Mesendoderm (in vitro differentiated cells): ENCODE measurements around the gene SIGLEC14.

ENCODE experiments used
- DNase-seq: peaks from one replicate; pipeline ENCODE4 v3.0.0; 2013
- H2AK5ac ChIP-seq: 2 replicates; pipeline ENCODE4 v1.6.1; 2013; ENCODE audit warnings: low read length, inconsistent platforms
- H2BK120ac ChIP-seq: 2 replicates; pipeline ENCODE4 v1.6.1; 2013; ENCODE audit warnings: low read depth, mild to moderate bottlenecking, low read length, moderate library complexity, mixed read lengths
- H2BK15ac ChIP-seq: replicated peaks from 2 replicates; pipeline ENCODE4 v1.6.1; 2013; ENCODE audit warnings: low read depth, mild to moderate bottlenecking, moderate library complexity
- H2BK5ac ChIP-seq: 2 replicates; pipeline ENCODE4 v1.6.1; 2013; ENCODE audit warnings: low read length, inconsistent platforms
- H3K18ac ChIP-seq: 2 replicates; pipeline ENCODE4 v1.6.1; 2013; ENCODE audit warnings: mild to moderate bottlenecking, low read length, mixed read lengths
- H3K23ac ChIP-seq: one replicate; pipeline ENCODE4 v1.6.1; 2013; ENCODE audit warnings: low read length
- H3K27ac ChIP-seq: 2 replicates; pipeline ENCODE4 v1.5.1; 2013; ENCODE audit warnings: low read depth, mild to moderate bottlenecking, inconsistent platforms, low read length, moderate library complexity
- H3K27me3 ChIP-seq: 2 replicates; pipeline ENCODE4 v1.6.1; 2013; ENCODE audit warnings: low read length, control low read depth, mild to moderate bottlenecking, inconsistent platforms; ENCODE audit not compliant: insufficient read depth, poor library complexity
- H3K36me3 ChIP-seq: 2 replicates; pipeline ENCODE4 v1.6.1; 2013; ENCODE audit warnings: low read length, inconsistent platforms; ENCODE audit not compliant: control insufficient read depth, insufficient read depth
- H3K4ac ChIP-seq: one replicate; pipeline ENCODE4 v1.6.1; 2013; ENCODE audit warnings: low read depth, mild to moderate bottlenecking, low read length, moderate library complexity
- H3K4me1 ChIP-seq: 2 replicates; pipeline ENCODE4 v1.6.1; 2013; ENCODE audit warnings: low read depth, low read length, inconsistent platforms; ENCODE audit not compliant: control insufficient read depth
- H3K4me2 ChIP-seq: 2 replicates; pipeline ENCODE4 v1.6.1; 2013; ENCODE audit warnings: low read length
- H3K4me3 ChIP-seq: 2 replicates; pipeline ENCODE4 v1.5.1; 2013; ENCODE audit warnings: mild to moderate bottlenecking, low read length
- H3K56ac ChIP-seq: one replicate; pipeline ENCODE4 v1.6.1; 2013; ENCODE audit warnings: low read length
- H3K79me1 ChIP-seq: 2 replicates; pipeline ENCODE4 v1.6.1; 2013; ENCODE audit warnings: low read length, inconsistent platforms
- H3K79me2 ChIP-seq: 2 replicates; pipeline ENCODE4 v1.6.1; 2013; ENCODE audit warnings: mild to moderate bottlenecking, low read length; ENCODE audit not compliant: control insufficient read depth, insufficient read depth
- H3K9ac ChIP-seq: 2 replicates; pipeline ENCODE4 v1.6.1; 2013; ENCODE audit warnings: low read length, inconsistent platforms
- H4K5ac ChIP-seq: one replicate; pipeline ENCODE4 v1.6.1; 2013; ENCODE audit warnings: low read length
- H4K8ac ChIP-seq: one replicate; pipeline ENCODE4 v1.6.1; 2013; ENCODE audit warnings: low read depth, mild to moderate bottlenecking, control low read depth, low read length, moderate library complexity
- WGBS: extraction: QIAGEN DNeasy Blood & Tissue Kit; methylation state at CpG from one replicate; pipeline ENCODE4 v1.1.7; 2013; ENCODE audit warnings: low lambda C conversion rate, missing lambda C conversion rate; ENCODE audit not compliant: insufficient coverage; ENCODE audit errors: extremely low coverage; 5-methylcytosine and 5-hydroxymethylcytosine counted together

Gene SIGLEC14

GRCh38 chr19:51647318-51647717, 693 bp upstream of the SIGLEC14 start:
- Histone ChIP-seq H2BK5ac (no peak overlapping the region), H3K79me2 (no peaks in the 10 kb centered on the region), H4K5ac (no peak overlapping the region), H3K4ac (no peak overlapping the region), H3K79me1 (no peaks in the 10 kb centered on the region), H3K23ac (no peak overlapping the region), H4K8ac (no peak overlapping the region), H3K18ac (no peak overlapping the region), H2BK15ac (no peak overlapping the region), H3K4me3 (no peak overlapping the region), H3K4me2 (no peak overlapping the region), H3K9ac (no peak overlapping the region), H3K4me1 (no peaks in the 10 kb centered on the region), H3K27me3 (no peaks in the 10 kb centered on the region), H3K27ac (no peak overlapping the region), H3K36me3 (no peaks in the 10 kb centered on the region), H3K56ac (no peak overlapping the region), H2BK120ac (no peak overlapping the region), H2AK5ac (no peak overlapping the region)
- no CpG with 5 or more reads among the region's 6 CpGs for WGBS
- DNase-seq, result no peak

GRCh38 chr19:51644636-51645271, 1.9 kb downstream of the SIGLEC14 start:
- Histone ChIP-seq H3K36me3 (no peaks in the 10 kb centered on the region), H3K79me1 (no peaks in the 10 kb centered on the region), H3K4ac (no peak overlapping the region), H4K5ac (no peak overlapping the region), H3K4me1 (no peaks in the 10 kb centered on the region), H3K27me3 (no peaks in the 10 kb centered on the region), H3K4me2 (no peak overlapping the region), H3K4me3 (no peak overlapping the region), H3K18ac (no peak overlapping the region), H3K27ac (no peak overlapping the region), H3K56ac (no peak overlapping the region), H3K9ac (no peak overlapping the region), H2BK15ac (no peak overlapping the region), H4K8ac (no peak overlapping the region), H3K79me2 (no peaks in the 10 kb centered on the region), H2BK120ac (no peak overlapping the region), H2AK5ac (no peak overlapping the region), H3K23ac (no peak overlapping the region), H2BK5ac (no peak overlapping the region)
- DNase-seq, result no peak
- no CpG with 5 or more reads among the region's 11 CpGs for WGBS

- Histone ChIP-seq H3K79me1 (no peaks in the 10 kb centered on the region), H3K4me1 (no peaks in the 10 kb centered on the region), H2BK15ac (no peak overlapping the region), H3K56ac (no peak overlapping the region), H2BK120ac (no peak overlapping the region), H3K4me3 (no peak overlapping the region), H3K79me2 (no peaks in the 10 kb centered on the region), H4K8ac (no peak overlapping the region), H3K18ac (no peak overlapping the region), H3K36me3 (no peaks in the 10 kb centered on the region), H3K4ac (no peak overlapping the region), H3K27ac (no peak overlapping the region), H3K9ac (no peak overlapping the region), H2BK5ac (no peak overlapping the region), H3K27me3 (no peaks in the 10 kb centered on the region), H3K23ac (no peak overlapping the region), H4K5ac (no peak overlapping the region), H2AK5ac (no peak overlapping the region), H3K4me2 (no peak overlapping the region)
- no peak for DNase-seq
Observed at GRCh38 chr19:51641648-51642047, 5.0 kb downstream of the SIGLEC14 start.

GRCh38 chr19:51640386-51640785, 6.2 kb downstream of the SIGLEC14 start:
- no peak overlapping the region for H3K23ac ChIP-seq
- no peak overlapping the region for H3K18ac ChIP-seq
- DNase-seq, result no peak
- H3K56ac ChIP-seq, result no peak overlapping the region
- H2BK5ac ChIP-seq, result no peak overlapping the region
- no peak overlapping the region for H4K8ac ChIP-seq
- H3K4me1 ChIP-seq, result no peaks in the 10 kb centered on the region
- no peak overlapping the region for H2BK15ac ChIP-seq
- H3K27me3 ChIP-seq, result no peaks in the 10 kb centered on the region
- no CpG with 5 or more reads among the region's 3 CpGs for WGBS
- no peaks in the 10 kb centered on the region for H3K79me2 ChIP-seq
- no peaks in the 10 kb centered on the region for H3K79me1 ChIP-seq
- H3K4me2 ChIP-seq, result no peak overlapping the region
- H4K5ac ChIP-seq, result no peak overlapping the region
- H3K27ac ChIP-seq, result no peak overlapping the region
- no peak overlapping the region for H3K9ac ChIP-seq
- H3K36me3 ChIP-seq, result no peaks in the 10 kb centered on the region
- no peak overlapping the region for H3K4ac ChIP-seq
- H2AK5ac ChIP-seq, result no peak overlapping the region
- no peak overlapping the region for H2BK120ac ChIP-seq
- H3K4me3 ChIP-seq, result no peak overlapping the region

- Histone ChIP-seq H2BK15ac (no peak overlapping the region), H2AK5ac (no peak overlapping the region), H2BK120ac (no peak overlapping the region), H3K23ac (no peak overlapping the region), H3K79me1 (no peaks in the 10 kb centered on the region), H4K8ac (no peak overlapping the region), H2BK5ac (no peak overlapping the region), H3K4me3 (no peak overlapping the region), H3K4ac (no peak overlapping the region), H3K4me1 (no peaks in the 10 kb centered on the region), H3K9ac (no peak overlapping the region), H3K56ac (no peak overlapping the region), H3K18ac (no peak overlapping the region), H3K4me2 (no peak overlapping the region), H4K5ac (no peak overlapping the region), H3K27ac (no peak overlapping the region), H3K79me2 (no peaks in the 10 kb centered on the region), H3K27me3 (no peaks in the 10 kb centered on the region), H3K36me3 (no peaks in the 10 kb centered on the region)
- WGBS, result no CpG with 5 or more reads among the region's 4 CpGs
- DNase-seq, result no peak
Observed at GRCh38 chr19:51639916-51640315, 6.7 kb downstream of the SIGLEC14 start.

- Histone ChIP-seq H3K18ac (no peak overlapping the region), H3K9ac (no peak overlapping the region), H3K56ac (no peak overlapping the region), H2BK5ac (no peak overlapping the region), H2BK15ac (no peak overlapping the region), H3K79me2 (no peaks in the 10 kb centered on the region), H3K4me2 (no peak overlapping the region), H3K36me3 (no peaks in the 10 kb centered on the region), H3K27me3 (no peaks in the 10 kb centered on the region), H2AK5ac (no peak overlapping the region), H3K4me1 (no peaks in the 10 kb centered on the region), H3K4ac (no peak overlapping the region), H4K5ac (no peak overlapping the region), H3K27ac (no peak overlapping the region), H4K8ac (no peak overlapping the region), H3K4me3 (no peak overlapping the region), H2BK120ac (no peak overlapping the region), H3K23ac (no peak overlapping the region), H3K79me1 (no peaks in the 10 kb centered on the region)
- peak; percentile 10 for DNase-seq
- no CpG with 5 or more reads among the region's 5 CpGs for WGBS
Observed at GRCh38 chr19:51637362-51637978, 9.2 kb downstream of the SIGLEC14 start.
